ENCODE data around the gene INTS6L.
"Not testable (repeated sequence)": the region's sequence is repeated elsewhere in the genome, so short reads cannot be mapped to it uniquely, and the experiment has no call there.

The INTS6L gene

GRCh38 chrX:135528254-135528653 is 7.8 kb downstream of the INTS6L start:
- DNase-seq (ENCODE audit: low read depth): no peak

- DNase-seq (ENCODE audit: low read depth): no peak
These were observed 8.3 kb downstream of the INTS6L start for GRCh38 chrX:135528756-135529155.

GRCh38 chrX:135530097-135530496 is 9.6 kb downstream of the INTS6L start:
- no peak for DNase-seq (ENCODE audit: low read depth)

GRCh38 chrX:135531813-135532212 is 11.4 kb downstream of the INTS6L start:
- no peak for DNase-seq (ENCODE audit: low read depth)

- no peak for DNase-seq (ENCODE audit: low read depth)
These were observed 14.8 kb downstream of the INTS6L start for GRCh38 chrX:135535077-135535940.

- DNase-seq (ENCODE audit: low read depth): no peak
These were observed 16.4 kb downstream of the INTS6L start for GRCh38 chrX:135536877-135537276.

GRCh38 chrX:135541351-135541750 is 20.9 kb downstream of the INTS6L start:
- DNase-seq (ENCODE audit: low read depth): no peak

- no peak for DNase-seq (ENCODE audit: low read depth)
These were observed 22.7 kb downstream of the INTS6L start for GRCh38 chrX:135543172-135543571.

- no peak for DNase-seq (ENCODE audit: low read depth)
These were observed 23.5 kb downstream of the INTS6L start for GRCh38 chrX:135543924-135544323.

- DNase-seq (ENCODE audit: low read depth): no peak
These were observed 24.0 kb downstream of the INTS6L start for GRCh38 chrX:135544338-135544948.

GRCh38 chrX:135547767-135548166 is 27.3 kb downstream of the INTS6L start:
- no peak for DNase-seq (ENCODE audit: low read depth)

- no peak for DNase-seq (ENCODE audit: low read depth)
These were observed 29.1 kb downstream of the INTS6L start for GRCh38 chrX:135549519-135549918.

- no peak for DNase-seq (ENCODE audit: low read depth)
These were observed 35.6 kb downstream of the INTS6L start for GRCh38 chrX:135556055-135556454.

GRCh38 chrX:135557344-135557743 is 36.9 kb downstream of the INTS6L start:
- DNase-seq (ENCODE audit: low read depth): no peak

- DNase-seq (ENCODE audit: low read depth): no peak
These were observed 52.0 kb downstream of the INTS6L start for GRCh38 chrX:135572436-135572835.

GRCh38 chrX:135581496-135581895 is 61.0 kb downstream of the INTS6L start:
- DNase-seq (ENCODE audit: low read depth): no peak

- no peak for DNase-seq (ENCODE audit: low read depth)
These were observed 64.7 kb downstream of the INTS6L start for GRCh38 chrX:135585153-135585552.

GRCh38 chrX:135591871-135592270 is 71.4 kb downstream of the INTS6L start:
- DNase-seq (ENCODE audit: low read depth): no peak

- DNase-seq (ENCODE audit: low read depth): not testable (repeated sequence)
These were observed 73.6 kb downstream of the INTS6L start for GRCh38 chrX:135594049-135594448.

GRCh38 chrX:135594453-135594852 is 74.0 kb downstream of the INTS6L start:
- not testable (repeated sequence) for DNase-seq (ENCODE audit: low read depth)

- no peak for DNase-seq (ENCODE audit: low read depth)
These were observed 75.1 kb downstream of the INTS6L start for GRCh38 chrX:135595543-135595942.

GRCh38 chrX:135596495-135596894 is 76.0 kb downstream of the INTS6L start:
- no peak for DNase-seq (ENCODE audit: low read depth)

- DNase-seq (ENCODE audit: low read depth): no peak
These were observed 85.4 kb downstream of the INTS6L start for GRCh38 chrX:135605906-135606305.
